Esophagus squamous epithelium (tissue), 5 donors: ENCODE results near the gene PDK2. TPM values are rescaled to one million over a fixed set of nuclear protein-coding genes. Genes with fewer than 3 reads are reported as not detected.
A peak's percentile ranks its signal among the peaks of the same experiment; 100 is the strongest.

Experiments
- DNase-seq: peaks from one replicate; lab custom pipeline; 2025; lab: John Stamatoyannopoulos, UW
- H3K27ac ChIP-seq, 4 donors: fragments of 200-600 bp; sonication (generic); one replicate each; pipeline ENCODE4 v1.5.1; 2016 to 2019; ENCODE audit warnings: mild to moderate bottlenecking in 1 of 4
- H3K27me3 ChIP-seq, 4 donors: fragments of 200-600 bp; sonication (generic); 1 replicate in 3 of 4; 2 replicates in 1 of 4; pipeline versions ENCODE4 v1.5.1 to v1.6.0; 2017 to 2021; ENCODE audit warnings: antibody characterized with exemption in 1 of 4
- H3K36me3 ChIP-seq, 3 donors: fragments of 200-600 bp; sonication (generic); one replicate each; pipeline ENCODE4 v1.5.1; 2016 to 2019
- H3K4me1 ChIP-seq, 3 donors: fragments of 200-600 bp; sonication (generic); one replicate each; pipeline ENCODE4 v1.5.1; 2017 to 2019
- H3K4me3 ChIP-seq, 4 donors: fragments of 200-600 bp; sonication (generic); 1 replicate in 3 of 4; 2 replicates in 1 of 4; pipeline ENCODE4 v1.5.1; 2016 to 2019; ENCODE audit warnings: mild to moderate bottlenecking in 2 of 4, moderate library complexity in 1 of 4
- H3K9me3 ChIP-seq, 3 donors: fragments of 200-600 bp; sonication (generic); one replicate each; pipeline ENCODE4 v1.5.1; 2016 to 2019
- POLR2A ChIP-seq, 4 donors: fragments of 450-650 bp; IDR thresholded peaks; one replicate each; pipeline ENCODE4 v1.6.1; 2017; ENCODE audit warnings: antibody characterized with exemption in 4 of 4, mild to moderate bottlenecking in 4 of 4, moderate library complexity in 3 of 4
- WGBS, 2 donors: methylation state at CpG; one replicate each; pipeline ENCODE4 v1.1.5; 2018; 5-methylcytosine and 5-hydroxymethylcytosine counted together
- intact Hi-C: fragments of 100-400 bp; cut with DNase I; formaldehyde crosslinking; loops from one replicate; pipeline ENCODE4 v1.15.0; 2022
- total RNA-seq, 4 donors: library from RNA; depleted of rRNA; stranded (reverse); fragments of >200 nt; gene quantifications; one replicate each; pipeline ENCODE4 v1.1.0, GENCODE V29; 2016
- TF ChIP-seq, protein P1 (sequence below), 6 experiments: fragments of 450-650 bp in 4 of 6; fragments of 200-600 bp in 2 of 6; sonication (generic) in 2 of 6; IDR thresholded peaks; one replicate each; pipeline ENCODE4 v1.5.1; 2016 to 2019; ENCODE audit warnings: antibody characterized with exemption in 6 of 6, mild to moderate bottlenecking in 4 of 6, moderate library complexity in 4 of 6
- donor health status: DM: yes; HTN: yes; CAD: no.

PDK2 gene
- total RNA-seq, 4 donors from 2014 or later, result 5.2 to 20.2 (median 12.8) TPM

GRCh38 chr17:50141745-50142110 lies 46.6 kb downstream of the PDK2 start:
- 57 to 68% methylated on average over 7 to 8 of the region's 8 CpGs for WGBS, 2 donors
- peaks cover 45 to 87% (median 70%) of the 10 kb centered on the region in 3 donors for H3K36me3 ChIP-seq
- intact Hi-C loops, result no loop called here
- H3K9me3 ChIP-seq, result no peaks in the 10 kb centered on the region
- DNase-seq, result no peak
- no peak overlapping the region for H3K4me3 ChIP-seq
- no peaks in the 10 kb centered on the region for H3K27me3 ChIP-seq
- H3K4me1 ChIP-seq, result peaks cover 37 to 74% (median 54%) of the 10 kb centered on the region in 3 donors
- H3K27ac ChIP-seq, result peak overlapping the region in 2 of 4 donors; percentile 25 to 39
- TF ChIP-seq, protein P1, sequence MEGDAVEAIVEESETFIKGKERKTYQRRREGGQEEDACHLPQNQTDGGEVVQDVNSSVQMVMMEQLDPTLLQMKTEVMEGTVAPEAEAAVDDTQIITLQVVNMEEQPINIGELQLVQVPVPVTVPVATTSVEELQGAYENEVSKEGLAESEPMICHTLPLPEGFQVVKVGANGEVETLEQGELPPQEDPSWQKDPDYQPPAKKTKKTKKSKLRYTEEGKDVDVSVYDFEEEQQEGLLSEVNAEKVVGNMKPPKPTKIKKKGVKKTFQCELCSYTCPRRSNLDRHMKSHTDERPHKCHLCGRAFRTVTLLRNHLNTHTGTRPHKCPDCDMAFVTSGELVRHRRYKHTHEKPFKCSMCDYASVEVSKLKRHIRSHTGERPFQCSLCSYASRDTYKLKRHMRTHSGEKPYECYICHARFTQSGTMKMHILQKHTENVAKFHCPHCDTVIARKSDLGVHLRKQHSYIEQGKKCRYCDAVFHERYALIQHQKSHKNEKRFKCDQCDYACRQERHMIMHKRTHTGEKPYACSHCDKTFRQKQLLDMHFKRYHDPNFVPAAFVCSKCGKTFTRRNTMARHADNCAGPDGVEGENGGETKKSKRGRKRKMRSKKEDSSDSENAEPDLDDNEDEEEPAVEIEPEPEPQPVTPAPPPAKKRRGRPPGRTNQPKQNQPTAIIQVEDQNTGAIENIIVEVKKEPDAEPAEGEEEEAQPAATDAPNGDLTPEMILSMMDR (IDR thresholded peaks at IDR 0.05), result no peak

- no peaks in the 10 kb centered on the region for H3K27me3 ChIP-seq
- H3K36me3 ChIP-seq, result peaks cover 32 to 68% (median 51%) of the 10 kb centered on the region in 3 donors
- intact Hi-C loops, result no loop called here
- no peaks in the 10 kb centered on the region for H3K9me3 ChIP-seq
- no peak for DNase-seq
- H3K4me1 ChIP-seq, result peaks cover 56 to 92% (median 72%) of the 10 kb centered on the region in 3 donors
- no peak for TF ChIP-seq POLR2A (IDR thresholded peaks at IDR 0.05)
- TF ChIP-seq, protein P1 (IDR thresholded peaks at IDR 0.05), result no peak
- H3K27ac ChIP-seq, result peak overlapping the region in 1 of 4 donors; percentile 95
- no peak overlapping the region for H3K4me3 ChIP-seq
- WGBS, 2 donors, result 81 to 89% methylated on average over 7 of the region's 20 CpGs
Measured at GRCh38 chr17:50143461-50144176, 48.5 kb downstream of the PDK2 start.

- peaks cover 24 to 61% (median 44%) of the 10 kb centered on the region in 3 donors for H3K36me3 ChIP-seq
- intact Hi-C loops, result no loop called here
- DNase-seq, result no peak
- no peaks in the 10 kb centered on the region for H3K9me3 ChIP-seq
- H3K4me1 ChIP-seq, result peaks cover 56 to 100% (median 72%) of the 10 kb centered on the region in 3 donors
- WGBS, 2 donors, result 66 to 77% methylated on average over 6 of the region's 6 CpGs
- no peaks in the 10 kb centered on the region for H3K27me3 ChIP-seq
- no peak overlapping the region for H3K4me3 ChIP-seq
- TF ChIP-seq POLR2A (IDR thresholded peaks at IDR 0.05), result no peak
- TF ChIP-seq, protein P1 (IDR thresholded peaks at IDR 0.05), result no peak
- H3K27ac ChIP-seq, result peak overlapping the region; percentile 39 to 95 (median 44)
Measured at GRCh38 chr17:50144355-50144754, 49.2 kb downstream of the PDK2 start.

- TF ChIP-seq, protein P1 (IDR thresholded peaks at IDR 0.05), result no peak
- no peak for TF ChIP-seq POLR2A (IDR thresholded peaks at IDR 0.05)
- peaks cover 20 to 55% (median 37%) of the 10 kb centered on the region in 3 donors for H3K36me3 ChIP-seq
- no peak overlapping the region for H3K4me3 ChIP-seq
Measured at GRCh38 chr17:50144845-50145531, 49.8 kb downstream of the PDK2 start.

More at GRCh38 chr17:50144845-50145531, 49.8 kb downstream of the PDK2 start:
- 55 to 72% methylated on average over 3 to 5 of the region's 16 CpGs for WGBS, 2 donors
- intact Hi-C loops, result no loop called here
- H3K27ac ChIP-seq, result peak overlapping the region; percentile 43 to 95 (median 69)
- H3K9me3 ChIP-seq, result no peaks in the 10 kb centered on the region
- H3K27me3 ChIP-seq, result no peaks in the 10 kb centered on the region
- H3K4me1 ChIP-seq, result peaks cover 55 to 98% (median 68%) of the 10 kb centered on the region in 3 donors
- DNase-seq, result no peak
